ENCODE results near the gene FRAS1.

GRCh38 chr4:78484574-78484973 lies 427.5 kb downstream of the FRAS1 start:
- TF ChIP-seq, protein P1, sequence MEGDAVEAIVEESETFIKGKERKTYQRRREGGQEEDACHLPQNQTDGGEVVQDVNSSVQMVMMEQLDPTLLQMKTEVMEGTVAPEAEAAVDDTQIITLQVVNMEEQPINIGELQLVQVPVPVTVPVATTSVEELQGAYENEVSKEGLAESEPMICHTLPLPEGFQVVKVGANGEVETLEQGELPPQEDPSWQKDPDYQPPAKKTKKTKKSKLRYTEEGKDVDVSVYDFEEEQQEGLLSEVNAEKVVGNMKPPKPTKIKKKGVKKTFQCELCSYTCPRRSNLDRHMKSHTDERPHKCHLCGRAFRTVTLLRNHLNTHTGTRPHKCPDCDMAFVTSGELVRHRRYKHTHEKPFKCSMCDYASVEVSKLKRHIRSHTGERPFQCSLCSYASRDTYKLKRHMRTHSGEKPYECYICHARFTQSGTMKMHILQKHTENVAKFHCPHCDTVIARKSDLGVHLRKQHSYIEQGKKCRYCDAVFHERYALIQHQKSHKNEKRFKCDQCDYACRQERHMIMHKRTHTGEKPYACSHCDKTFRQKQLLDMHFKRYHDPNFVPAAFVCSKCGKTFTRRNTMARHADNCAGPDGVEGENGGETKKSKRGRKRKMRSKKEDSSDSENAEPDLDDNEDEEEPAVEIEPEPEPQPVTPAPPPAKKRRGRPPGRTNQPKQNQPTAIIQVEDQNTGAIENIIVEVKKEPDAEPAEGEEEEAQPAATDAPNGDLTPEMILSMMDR (conservative IDR thresholded peaks at IDR 0.05) = no peak
- no peak for TF ChIP-seq EZH2 (IDR thresholded peaks at IDR 0.05; ENCODE audit: low read depth)
